ENCODE data around the gene AXIN1.

- TF ChIP-seq, protein P1, sequence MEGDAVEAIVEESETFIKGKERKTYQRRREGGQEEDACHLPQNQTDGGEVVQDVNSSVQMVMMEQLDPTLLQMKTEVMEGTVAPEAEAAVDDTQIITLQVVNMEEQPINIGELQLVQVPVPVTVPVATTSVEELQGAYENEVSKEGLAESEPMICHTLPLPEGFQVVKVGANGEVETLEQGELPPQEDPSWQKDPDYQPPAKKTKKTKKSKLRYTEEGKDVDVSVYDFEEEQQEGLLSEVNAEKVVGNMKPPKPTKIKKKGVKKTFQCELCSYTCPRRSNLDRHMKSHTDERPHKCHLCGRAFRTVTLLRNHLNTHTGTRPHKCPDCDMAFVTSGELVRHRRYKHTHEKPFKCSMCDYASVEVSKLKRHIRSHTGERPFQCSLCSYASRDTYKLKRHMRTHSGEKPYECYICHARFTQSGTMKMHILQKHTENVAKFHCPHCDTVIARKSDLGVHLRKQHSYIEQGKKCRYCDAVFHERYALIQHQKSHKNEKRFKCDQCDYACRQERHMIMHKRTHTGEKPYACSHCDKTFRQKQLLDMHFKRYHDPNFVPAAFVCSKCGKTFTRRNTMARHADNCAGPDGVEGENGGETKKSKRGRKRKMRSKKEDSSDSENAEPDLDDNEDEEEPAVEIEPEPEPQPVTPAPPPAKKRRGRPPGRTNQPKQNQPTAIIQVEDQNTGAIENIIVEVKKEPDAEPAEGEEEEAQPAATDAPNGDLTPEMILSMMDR (conservative IDR thresholded peaks at IDR 0.05; ENCODE audit: low read depth, low read length) = no peak
- TF ChIP-seq EZH2 (IDR thresholded peaks at IDR 0.05; ENCODE audit: low read length, unreplicated experiment) (no peak), EZH2phosphoT487 (IDR thresholded peaks at IDR 0.05; ENCODE audit: borderline replicate concordance, low read length) (no peak)
Observed at GRCh38 chr16:240559-240958, 112.0 kb downstream of the AXIN1 start.

All from PC-3 (cell line).